PC-3 (cell line): ENCODE measurements around the gene ESR2.

Experiments used
- CTCF ChIP-seq: fragments of 300-600 bp; sonication (generic); conservative IDR thresholded peaks from 2 replicates; pipeline ENCODE4 v1.5.1; 2017; ENCODE audit warnings: antibody characterized with exemption, low read depth, mild to moderate bottlenecking, low read length
- EZH2phosphoT487 ChIP-seq: fragments of 300-600 bp; sonication (generic); IDR thresholded peaks from 2 replicates; pipeline ENCODE4 v1.6.1; 2018; ENCODE audit warnings: mild to moderate bottlenecking, antibody characterized with exemption, low read length, borderline replicate concordance

- TF ChIP-seq CTCF = no peak
- TF ChIP-seq EZH2phosphoT487 = 0 out of 2 replicates have a peak, but pooled peaks have one; percentile 46
These were observed 59.1 kb downstream of the ESR2 start for GRCh38 chr14:64234877-64235651.
